Measurements from ENCODE around the gene IL34. TPM values are rescaled to one million over a fixed set of nuclear protein-coding genes. Genes with fewer than 3 reads are reported as not detected.
A peak's percentile ranks its signal among the peaks of the same experiment; 100 is the strongest.

IL34 gene
- polyA plus RNA-seq, 2 of the 4 experiments (the other 2 are of a cell fraction) = 0.25 to 0.40 TPM

DNA sequence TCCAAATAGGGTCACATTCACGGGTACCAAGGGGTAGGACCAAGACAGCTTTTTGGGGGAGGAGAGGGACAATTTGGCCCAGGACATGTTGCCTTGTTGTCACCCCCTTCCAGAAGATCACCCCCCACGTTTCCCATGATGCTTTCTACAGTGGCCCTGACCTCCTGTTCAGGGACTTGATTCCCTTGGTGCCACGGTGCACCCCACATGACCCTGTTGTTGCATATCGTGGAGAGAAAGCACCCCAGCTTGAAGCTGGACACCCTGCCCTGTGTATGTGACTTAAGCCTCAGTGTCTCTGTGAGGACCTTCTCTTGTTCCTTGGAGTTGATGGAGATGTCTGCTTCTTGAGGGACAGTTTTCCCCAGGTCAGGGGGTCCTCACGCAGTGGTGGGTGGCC lies 12.6 kb downstream of the IL34 start:
- no peak overlapping the region for H3K4me3 ChIP-seq
- POLR2A ChIA-PET = no interaction called here
- CTCF ChIA-PET = interaction anchor here (1.0 to 2.1 kb wide), 3 partner anchors 21 to 153 kb away, joined by 3 to 14 read pairs (median 4); no protein-coding TSS in a partner anchor
- WGBS (ENCODE audit: missing lambda C conversion rate) = 69% methylated on average over 5 of the region's 5 CpGs
- H3K4me1 ChIP-seq = no peaks in the 10 kb centered on the region
- TF ChIP-seq MAZ (IDR thresholded peaks at IDR 0.05; ENCODE audit: borderline replicate concordance, low read depth, low read length) = no peak
- no peak for TF ChIP-seq RARB (CRISPR knock-in tag; IDR thresholded peaks at IDR 0.05)
- TF ChIP-seq RNF2 (IDR thresholded peaks at IDR 0.05; ENCODE audit: borderline replicate concordance, low read depth) = no peak
- no peak for TF ChIP-seq CHD4 (IDR thresholded peaks at IDR 0.05; ENCODE audit: borderline replicate concordance)
- no peak for TF ChIP-seq CHD2 (IDR thresholded peaks at IDR 0.05; ENCODE audit: low read length, partially characterized antibody)
- TF ChIP-seq MAX (IDR thresholded peaks at IDR 0.05) = no peak
- no peak for TF ChIP-seq MAFK (IDR thresholded peaks at IDR 0.05; ENCODE audit: partially characterized antibody)
- TF ChIP-seq TP53 (CRISPR knock-in tag; IDR thresholded peaks at IDR 0.05) = no peak
- no peak for ATAC-seq
- H3K4me2 ChIP-seq = no peak overlapping the region
- H3K9me3 ChIP-seq = no peaks in the 10 kb centered on the region
- no peak for DNase-seq (ENCODE audit: low read depth in 1 of 2, low spot score in 1 of 2)
- H3K27ac ChIP-seq = no peak overlapping the region
- FAIRE-seq = no peak

GRCh38 chr16:70659546-70659945 lies 13.2 kb downstream of the IL34 start:
- peak in 1 of 2 experiments; percentile 5; a peak in 3 of 6 replicates for ATAC-seq
- no peak overlapping the region for H3K4me3 ChIP-seq
- POLR2A ChIA-PET = no interaction called here

GRCh38 chr16:70659953-70660671 lies 13.8 kb downstream of the IL34 start:
- ChIA-PET CTCF (interaction anchor here (1.0 to 2.1 kb wide), 2 partner anchors 111 to 154 kb away, joined by 3 to 14 read pairs; no protein-coding TSS in a partner anchor), POLR2A (no interaction called here)
- Histone ChIP-seq H3K4me1 (no peaks in the 10 kb centered on the region), H3K27ac (no peak overlapping the region), H3K4me3 (no peak overlapping the region), H3K4me2 (no peak overlapping the region), H3K9me3 (no peaks in the 10 kb centered on the region)
- DNase-seq (ENCODE audit: low read depth in 1 of 2, low spot score in 1 of 2) = no peak
- 75% methylated on average over 9 of the region's 16 CpGs for WGBS (ENCODE audit: missing lambda C conversion rate)
- TF ChIP-seq CBX2 (IDR thresholded peaks at IDR 0.05; ENCODE audit: borderline replicate concordance, low read depth) (no peak), MAFK (IDR thresholded peaks at IDR 0.05; ENCODE audit: partially characterized antibody) (no peak), FOXS1 (CRISPR knock-in tag; IDR thresholded peaks at IDR 0.05) (no peak), RAD21 (conservative IDR thresholded peaks at IDR 0.05 in 1 of 2, IDR thresholded peaks at IDR 0.05 in 1 of 2) (no peak), MAX (IDR thresholded peaks at IDR 0.05) (no peak), CTCF (IDR thresholded peaks at IDR 0.05) (no peak), POLR2A (IDR thresholded peaks at IDR 0.05; ENCODE audit: low read length) (no peak)
- no peak for FAIRE-seq
- ATAC-seq = peak in 1 of 2 experiments; percentile 17; a peak in 3 of 6 replicates

More at GRCh38 chr16:70659546-70659945, 13.2 kb downstream of the IL34 start:
- Histone ChIP-seq H3K9me3 (no peaks in the 10 kb centered on the region), H3K4me2 (no peak overlapping the region), H3K27ac (no peak overlapping the region), H3K4me1 (no peaks in the 10 kb centered on the region)
- TF ChIP-seq CEBPB (IDR thresholded peaks at IDR 0.05) (no peak), HOXB13 (CRISPR knock-in tag; IDR thresholded peaks at IDR 0.05; ENCODE audit: low read depth) (no peak)
- 87% methylated on average over 12 of the region's 12 CpGs for WGBS (ENCODE audit: missing lambda C conversion rate)
- DNase-seq (ENCODE audit: low read depth in 1 of 2, low spot score in 1 of 2) (no peak), FAIRE-seq (no peak)
- CTCF ChIA-PET = interaction anchor here (1.0 to 2.1 kb wide), 3 partner anchors 20 to 154 kb away, joined by 3 to 14 read pairs (median 4); no protein-coding TSS in a partner anchor
